IMR-90 (cell line): Measurements from ENCODE around the gene DMD. TPM values are rescaled to one million over a fixed set of nuclear protein-coding genes. Genes with fewer than 3 reads are reported as not detected.

Experiments used
- ATAC-seq: fragments of 200-7000 bp; cut with Tn5 transposase; 2 replicates; pipeline ENCODE4 v1.9.1; 2020; ENCODE audit warnings: low read depth, mild to moderate bottlenecking, moderate library complexity
- BruUV-seq: library from RNA; stranded (reverse); fragments of 400-500 nt; replicated peaks from 2 replicates; lab custom pipeline; 2021; lab: Mats Ljungman, UMichigan
- CTCF ChIA-PET: fragments of 300-600 bp; formaldehyde crosslinking; extraction: SDS; loops from one replicate; lab custom pipeline; 2021; ENCODE audit warnings: antibody characterized with exemption; lab: Yijun Ruan, JAX
- POLR2A ChIA-PET: fragments of 300-600 bp; sonication (Branson Sonifier 250); formaldehyde crosslinking; loops from one replicate; lab custom pipeline; 2022; ENCODE audit warnings: antibody characterized with exemption; ENCODE audit not compliant: unreplicated experiment; lab: Charles Lee
- DNase-seq: peaks from one replicate; pipeline ENCODE4 v3.0.0; 2013
- H2AFZ ChIP-seq: replicated peaks from 2 replicates; pipeline ENCODE3; 2013; ENCODE audit warnings: low read length, mild to moderate bottlenecking; ENCODE audit not compliant: poor library complexity
- H2AK5ac ChIP-seq: 2 replicates; pipeline ENCODE4 v1.6.1; 2013; ENCODE audit warnings: low read depth, low read length, inconsistent platforms
- H2AK9ac ChIP-seq: replicated peaks from 2 replicates; pipeline ENCODE3; 2013; ENCODE audit warnings: mild to moderate bottlenecking, low read depth, low read length, moderate library complexity; ENCODE audit not compliant: poor library complexity
- H2BK120ac ChIP-seq: 2 replicates; pipeline ENCODE4 v1.6.1; 2013; ENCODE audit warnings: low read depth, low read length, inconsistent platforms
- H2BK15ac ChIP-seq: 3 replicates; pipeline ENCODE4 v1.6.1; 2013; ENCODE audit warnings: low read depth, low read length, inconsistent platforms
- H2BK20ac ChIP-seq: 2 replicates; pipeline ENCODE4 v1.6.1; 2013; ENCODE audit warnings: low read depth, mild to moderate bottlenecking, inconsistent platforms, low read length, moderate library complexity
- H2BK5ac ChIP-seq: 2 replicates; pipeline ENCODE4 v1.6.1; 2013; ENCODE audit warnings: mild to moderate bottlenecking, low read depth, low read length, inconsistent platforms; ENCODE audit not compliant: poor library complexity, severe bottlenecking
- H3K14ac ChIP-seq: replicated peaks from 2 replicates; pipeline ENCODE4 v1.6.1; 2013; ENCODE audit warnings: low read depth, low read length, inconsistent platforms
- H3K18ac ChIP-seq: 2 replicates; pipeline ENCODE4 v1.6.1; 2013; ENCODE audit warnings: low read depth, low read length, control low read depth
- H3K23ac ChIP-seq: 2 replicates; pipeline ENCODE4 v1.6.1; 2013; ENCODE audit warnings: low read depth, low read length, inconsistent platforms
- H3K27ac ChIP-seq: 2 replicates; pipeline ENCODE4 v1.5.1; 2013; ENCODE audit warnings: mild to moderate bottlenecking, control low read depth, low read length; ENCODE audit not compliant: insufficient read depth
- H3K27me3 ChIP-seq: 2 replicates; pipeline ENCODE4 v1.6.1; 2013; ENCODE audit warnings: low read length; ENCODE audit not compliant: control insufficient read depth, insufficient read depth
- H3K36me3 ChIP-seq: 2 replicates; pipeline ENCODE4 v1.6.1; 2013; ENCODE audit warnings: low read length, mixed read lengths; ENCODE audit not compliant: control insufficient read depth, insufficient read depth
- H3K4ac ChIP-seq: 2 replicates; pipeline ENCODE4 v1.6.1; 2013; ENCODE audit warnings: low read depth, low read length, inconsistent platforms
- H3K4me1 ChIP-seq: 2 replicates; pipeline ENCODE4 v1.6.1; 2013; ENCODE audit warnings: low read length, mixed read lengths; ENCODE audit not compliant: control insufficient read depth, insufficient read depth
- H3K4me2 ChIP-seq: 2 replicates; pipeline ENCODE4 v1.6.1; 2013; ENCODE audit warnings: low read depth, mild to moderate bottlenecking, control low read depth, low read length, moderate library complexity
- H3K4me3 ChIP-seq: 2 replicates; pipeline ENCODE4 v1.5.1; 2013; ENCODE audit warnings: low read depth, mild to moderate bottlenecking, control low read depth, low read length, moderate library complexity; ENCODE audit not compliant: insufficient read depth
- H3K56ac ChIP-seq: 2 replicates; pipeline ENCODE4 v1.6.1; 2013; ENCODE audit warnings: low read length, inconsistent platforms; ENCODE audit not compliant: insufficient read depth; ENCODE audit errors: extremely low read depth
- H3K79me1 ChIP-seq, 2 experiments: 2 replicates each; pipeline ENCODE4 v1.6.1; 2013; ENCODE audit warnings: low read length in 2 of 2, inconsistent platforms in 1 of 2, low read depth in 1 of 2
- H3K9ac ChIP-seq: 2 replicates; pipeline ENCODE4 v1.6.1; 2013; ENCODE audit warnings: low read depth, low read length, control low read depth
- H3K9me1 ChIP-seq: 2 replicates; pipeline ENCODE4 v1.6.1; 2013; ENCODE audit warnings: low read length, inconsistent platforms; ENCODE audit not compliant: insufficient read depth
- H3K9me3 ChIP-seq: 2 replicates; pipeline ENCODE4 v1.6.1; 2013; ENCODE audit warnings: low read length; ENCODE audit not compliant: control insufficient read depth, insufficient read depth
- H4K20me1 ChIP-seq: 2 replicates; pipeline ENCODE4 v1.6.1; 2013; ENCODE audit warnings: low read length, inconsistent platforms; ENCODE audit not compliant: insufficient read depth
- H4K5ac ChIP-seq: 2 replicates; pipeline ENCODE4 v1.6.1; 2013; ENCODE audit warnings: mild to moderate bottlenecking, low read depth, low read length, control low read depth
- H4K8ac ChIP-seq, 2 experiments: 2 replicates each; pipeline ENCODE4 v1.6.1; 2013; ENCODE audit warnings: low read depth in 2 of 2, low read length in 2 of 2, control low read depth in 1 of 2, inconsistent platforms in 1 of 2
- H4K91ac ChIP-seq: 2 replicates; pipeline ENCODE4 v1.6.1; 2013; ENCODE audit warnings: low read depth, low read length, inconsistent platforms; ENCODE audit not compliant: insufficient read depth
- BHLHE40 ChIP-seq: fragments of 150-350 bp; IDR thresholded peaks from 2 replicates; pipeline ENCODE4 v1.6.1; 2016; ENCODE audit warnings: mild to moderate bottlenecking, low read depth, low read length
- CEBPB ChIP-seq: IDR thresholded peaks from 2 replicates; pipeline ENCODE4 v1.6.1; 2012; ENCODE audit warnings: low read depth, low read length, improper control_type of control experiment
- CHD1 ChIP-seq: IDR thresholded peaks from 2 replicates; pipeline ENCODE4 v1.6.1; 2012; ENCODE audit warnings: low read depth, low read length, improper control_type of control experiment
- CTCF ChIP-seq: conservative IDR thresholded peaks from 2 replicates; pipeline ENCODE4 v1.5.1; 2012; ENCODE audit warnings: mild to moderate bottlenecking, low read depth, low read length, improper control_type of control experiment
- MAFK ChIP-seq: IDR thresholded peaks from 2 replicates; pipeline ENCODE4 v1.6.1; 2012; ENCODE audit warnings: low read depth, low read length, improper control_type of control experiment
- MXI1 ChIP-seq: IDR thresholded peaks from 2 replicates; pipeline ENCODE4 v1.6.1; 2012; ENCODE audit warnings: low read depth, mild to moderate bottlenecking, low read length, moderate library complexity, borderline replicate concordance
- POLR2A ChIP-seq: IDR thresholded peaks from 2 replicates; pipeline ENCODE4 v1.6.1; 2012; ENCODE audit warnings: mild to moderate bottlenecking, low read depth, low read length
- RFX5 ChIP-seq: IDR thresholded peaks from 2 replicates; pipeline ENCODE4 v1.8.0; 2012; ENCODE audit warnings: low read depth, mild to moderate bottlenecking, low read length, moderate library complexity
- dilution Hi-C: fragments of 300-500 bp; cut with HindIII; formaldehyde crosslinking; loops from one replicate; pipeline ENCODE4 v1.14.3; 2018; ENCODE audit warnings: low sequenced_read_pairs; ENCODE audit not compliant: unreplicated experiment
- in situ Hi-C: fragments of 300-500 bp; cut with MboI; formaldehyde crosslinking; loops from 3 replicates; pipeline ENCODE4 v1.14.3; 2019; ENCODE audit warnings: low sequenced_read_pairs, inconsistent platforms, mixed read lengths
- intact Hi-C: fragments of 100-400 bp; cut with micrococcal nuclease; formaldehyde crosslinking; loops from 2 replicates; pipeline ENCODE4 v1.10.0; 2022
- polyA plus RNA-seq, 3 experiments: library from polyadenylated mRNA; depleted of rRNA; stranded (reverse); fragments of >200 nt; gene quantifications; 2 replicates each; pipeline ENCODE4 v1.2.3, GENCODE V29; 2012; ENCODE audit warnings: low replicate concordance in 1 of 3
- total RNA-seq: library from RNA; depleted of rRNA; stranded (reverse); fragments of >200 nt; gene quantifications from 2 replicates; pipeline ENCODE4 v1.2.3, GENCODE V29; 2012
- TF ChIP-seq, protein P1 (sequence below): fragments of 150-350 bp; IDR thresholded peaks from 2 replicates; pipeline ENCODE4 v1.6.1; 2016; ENCODE audit warnings: low read depth, mild to moderate bottlenecking, low read length, moderate library complexity, borderline replicate concordance

The DMD gene
- total and polyA plus RNA-seq, 2 of the 4 experiments (the other 2 are of a cell fraction), result 6.6 to 11.8 TPM

GRCh38 chrX:31653422-31653821 lies 1557.9 kb downstream of the DMD start:
- Histone ChIP-seq H2AFZ (no peak overlapping the region), H2AK5ac (no peak overlapping the region), H2BK20ac (no peak overlapping the region), H3K9me3 (no peaks in the 10 kb centered on the region), H2AK9ac (no peak overlapping the region), H3K9ac (no peak overlapping the region), H3K4me3 (no peak overlapping the region), H3K4me2 (no peak overlapping the region), H3K14ac (no peak overlapping the region), H3K36me3 (no peaks in the 10 kb centered on the region), H4K8ac (no peak overlapping the region), H3K23ac (no peak overlapping the region), H3K27me3 (no peaks in the 10 kb centered on the region), H3K56ac (no peak overlapping the region), H3K4ac (no peak overlapping the region), H2BK15ac (no peak overlapping the region), H2BK120ac (no peak overlapping the region), H3K4me1 (no peaks in the 10 kb centered on the region), H4K5ac (no peak overlapping the region), H4K20me1 (no peaks in the 10 kb centered on the region), H3K79me1 (no peaks in the 10 kb centered on the region), H3K18ac (no peak overlapping the region), H4K91ac (no peak overlapping the region), H2BK5ac (no peak overlapping the region), H3K27ac (no peak overlapping the region), H3K9me1 (no peaks in the 10 kb centered on the region)
- TF ChIP-seq CHD1 (no peak), RFX5 (no peak), CEBPB (no peak), MXI1 (no peak), CTCF (no peak), MAFK (no peak), POLR2A (no peak), BHLHE40 (no peak)
- TF ChIP-seq, protein P1, sequence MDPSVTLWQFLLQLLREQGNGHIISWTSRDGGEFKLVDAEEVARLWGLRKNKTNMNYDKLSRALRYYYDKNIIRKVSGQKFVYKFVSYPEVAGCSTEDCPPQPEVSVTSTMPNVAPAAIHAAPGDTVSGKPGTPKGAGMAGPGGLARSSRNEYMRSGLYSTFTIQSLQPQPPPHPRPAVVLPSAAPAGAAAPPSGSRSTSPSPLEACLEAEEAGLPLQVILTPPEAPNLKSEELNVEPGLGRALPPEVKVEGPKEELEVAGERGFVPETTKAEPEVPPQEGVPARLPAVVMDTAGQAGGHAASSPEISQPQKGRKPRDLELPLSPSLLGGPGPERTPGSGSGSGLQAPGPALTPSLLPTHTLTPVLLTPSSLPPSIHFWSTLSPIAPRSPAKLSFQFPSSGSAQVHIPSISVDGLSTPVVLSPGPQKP, result no peak
- DNase-seq, result no peak
- ChIA-PET CTCF (no interaction called here), POLR2A (no interaction called here)
- ATAC-seq, result no peak
- in situ Hi-C loops (loop anchor here (10.0 kb wide), 1 partner anchor 439 kb away; no protein-coding TSS in a partner anchor), intact Hi-C loops (no loop called here), dilution Hi-C loops (no loop called here)
- no TSS peak for BruUV-seq
